NCI-H69 (cell line): ENCODE measurements around the gene TNIP3.
"Not testable (repeated sequence)": the region's sequence is repeated elsewhere in the genome, so short reads cannot be mapped to it uniquely, and the experiment has no call there.

Experiments used
- DNase-seq: peaks from one replicate; lab custom pipeline; 2025; lab: John Stamatoyannopoulos, UW

TNIP3 gene

DNA sequence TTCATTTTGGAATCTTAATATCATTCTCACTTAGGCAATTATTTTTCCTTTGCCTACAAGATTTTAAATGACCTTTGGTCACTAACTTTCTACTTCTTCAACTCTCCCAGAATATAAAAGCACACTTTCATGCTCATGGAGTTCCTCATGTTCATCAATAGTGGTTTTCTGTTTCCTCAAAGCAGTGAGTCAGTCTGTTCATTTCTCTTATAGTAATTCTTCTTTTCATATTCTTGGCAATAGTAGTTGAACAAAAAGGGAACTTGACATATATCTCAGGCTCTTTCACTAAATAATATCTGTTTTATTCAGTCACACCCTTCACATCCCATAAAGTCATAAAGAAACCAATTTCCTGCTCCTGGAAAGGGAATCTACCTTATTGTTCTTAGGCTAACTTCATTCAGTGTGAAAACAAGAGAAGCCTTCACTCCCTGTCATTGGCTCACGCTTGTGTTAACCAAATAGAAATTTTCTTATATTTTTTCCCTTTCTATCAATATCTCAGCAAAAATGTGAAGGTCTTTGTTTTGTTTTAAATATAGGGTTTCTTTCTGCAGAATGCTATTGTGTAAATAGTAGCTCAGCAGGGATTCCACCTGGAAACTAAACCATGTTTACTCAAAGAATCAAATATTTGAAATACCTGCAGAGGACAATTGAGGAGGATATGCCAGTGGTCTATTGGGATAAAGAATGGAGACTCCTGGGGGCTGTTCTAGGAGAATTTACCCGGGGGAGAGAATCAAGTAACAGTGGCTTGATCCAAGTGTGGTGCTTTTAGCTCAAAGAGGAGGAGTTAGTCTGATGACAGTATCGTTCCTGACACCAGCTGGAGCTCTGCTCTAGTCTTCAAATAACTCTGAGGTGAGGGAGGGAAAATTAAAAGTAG lies 13.4 kb upstream of the TNIP3 start:
- peak; percentile 35 for DNase-seq

DNA sequence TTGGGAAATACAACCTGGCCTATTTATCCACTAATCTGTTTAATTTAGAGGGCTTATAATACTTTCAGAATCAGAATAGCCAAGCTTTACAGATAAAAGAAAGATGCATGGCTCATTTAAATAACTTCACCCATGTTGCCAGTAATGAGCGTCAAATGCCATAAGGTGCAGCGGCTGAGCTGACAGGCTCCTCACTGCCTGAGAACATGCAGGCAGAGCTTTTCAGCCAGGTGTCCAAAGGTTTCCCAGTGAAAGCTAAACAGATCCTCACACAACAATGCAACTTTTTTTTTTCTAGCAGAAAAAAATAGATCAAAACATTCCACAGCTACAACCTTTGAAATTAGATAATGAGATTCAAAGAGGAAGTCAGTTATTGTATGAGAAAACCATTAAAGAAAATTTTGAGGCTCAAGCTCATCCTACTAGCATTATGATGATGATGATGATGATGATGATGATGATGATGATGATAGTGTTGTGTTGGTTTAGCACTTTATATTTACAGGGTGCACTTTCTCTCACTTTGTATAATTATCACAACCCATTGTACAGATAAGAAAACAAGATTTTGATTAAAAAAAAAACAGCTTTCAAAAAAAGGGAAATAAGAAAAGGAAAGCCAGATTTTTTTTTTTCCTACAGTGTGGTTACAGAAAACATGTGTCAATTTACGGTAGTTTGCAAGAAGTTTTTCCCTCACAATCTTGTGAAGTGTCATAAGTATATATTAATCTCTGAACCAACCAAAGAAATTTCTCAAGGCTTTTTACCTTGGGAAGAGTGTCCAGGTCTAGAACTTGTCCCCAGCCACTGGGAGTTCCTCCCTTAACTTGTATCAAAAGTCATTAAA lies 12.2 kb upstream of the TNIP3 start:
- DNase-seq: no peak

- not testable (repeated sequence) for DNase-seq
Measured at GRCh38 chr4:121171477-121171876, 7.4 kb upstream of the TNIP3 start.

DNA sequence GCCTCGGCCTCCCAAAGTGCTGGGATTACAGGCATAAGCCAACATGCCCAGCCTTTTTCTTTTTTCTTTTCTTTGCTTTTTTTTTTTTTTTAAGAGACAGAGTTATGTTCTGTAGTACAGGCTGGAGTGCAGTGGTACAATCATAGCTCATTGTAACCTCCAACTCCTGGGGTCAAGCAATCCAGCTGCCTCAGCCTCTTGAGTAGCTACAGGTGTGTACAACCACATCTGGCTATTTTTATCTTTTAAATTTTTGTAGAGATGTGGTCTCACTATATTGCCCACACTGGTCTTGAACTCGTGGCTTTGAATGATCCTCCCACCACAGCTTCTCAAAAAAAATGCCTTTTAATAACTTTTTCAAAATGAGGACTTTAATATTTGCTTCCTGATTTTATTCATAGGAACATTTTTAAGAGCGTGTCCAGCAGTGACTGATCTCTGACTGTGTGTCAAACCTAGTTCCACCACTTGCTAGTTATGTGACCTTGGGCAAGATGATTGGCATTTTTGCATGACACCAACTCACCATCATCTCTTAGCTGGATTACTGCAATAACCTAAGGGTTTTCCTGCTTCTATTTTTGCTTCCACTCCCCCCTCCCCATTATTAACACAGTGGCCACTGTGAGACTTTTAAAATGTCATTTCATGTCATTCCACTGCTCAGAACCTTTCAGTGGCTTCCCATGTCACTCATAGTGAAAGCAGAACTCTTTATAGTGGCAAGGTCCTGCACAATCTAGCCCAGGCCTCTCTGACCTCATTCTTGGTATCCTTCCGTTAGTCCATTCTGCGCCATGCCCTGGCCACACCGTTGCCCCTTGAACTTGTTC lies 4.5 kb upstream of the TNIP3 start:
- no peak for DNase-seq

- DNase-seq: no peak
Measured at GRCh38 chr4:121166976-121167375, 2.9 kb upstream of the TNIP3 start.

- DNase-seq: no peak
Measured at GRCh38 chr4:121165206-121165605, 1.1 kb upstream of the TNIP3 start.

GRCh38 chr4:121156822-121157769 lies 7.0 kb downstream of the TNIP3 start:
- DNase-seq: no peak

DNA sequence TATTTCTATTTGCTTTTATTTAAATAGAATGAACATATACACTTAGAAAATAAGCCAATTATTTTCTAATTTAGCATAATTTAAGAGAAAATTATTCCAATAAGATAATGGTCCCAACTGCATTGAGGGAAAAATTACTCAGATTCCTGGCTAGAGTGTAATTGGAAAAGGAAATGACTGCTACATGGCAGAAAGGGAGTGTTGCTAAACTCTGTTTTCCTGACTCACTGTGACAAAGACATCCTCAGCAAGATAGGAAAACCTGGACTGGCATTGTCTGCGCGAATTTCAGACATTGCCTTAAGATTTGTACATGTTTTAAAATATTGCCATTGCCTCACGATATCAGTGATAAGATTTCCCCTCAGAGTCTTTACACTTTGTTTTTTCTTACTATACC lies 8.2 kb downstream of the TNIP3 start:
- no peak for DNase-seq

- no peak for DNase-seq
Measured at GRCh38 chr4:121154103-121154515, 10.0 kb downstream of the TNIP3 start.

- DNase-seq: no peak
Measured at GRCh38 chr4:121151942-121152341, 12.2 kb downstream of the TNIP3 start.

GRCh38 chr4:121150486-121150885 lies 13.6 kb downstream of the TNIP3 start:
- no peak for DNase-seq

DNA sequence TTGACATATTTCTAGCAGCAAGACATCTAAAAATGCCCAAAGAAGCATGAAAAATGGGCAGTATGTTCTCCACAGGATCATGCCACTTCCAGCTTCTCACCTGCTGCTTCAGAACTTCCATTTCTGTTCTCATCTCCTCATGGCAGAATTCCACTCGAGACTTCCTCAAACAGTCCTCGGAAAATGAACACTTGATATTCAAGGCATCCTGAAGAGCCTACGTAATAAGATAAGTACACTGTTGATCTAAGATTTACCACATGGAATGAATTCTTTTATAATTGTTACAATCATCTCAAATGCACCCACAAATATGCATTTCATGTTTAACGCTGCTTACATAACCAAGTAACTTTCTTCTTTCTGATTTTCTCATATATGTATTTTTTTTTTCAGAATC lies 14.1 kb downstream of the TNIP3 start:
- DNase-seq: no peak

GRCh38 chr4:121148621-121149020 lies 15.5 kb downstream of the TNIP3 start:
- DNase-seq: no peak

DNA sequence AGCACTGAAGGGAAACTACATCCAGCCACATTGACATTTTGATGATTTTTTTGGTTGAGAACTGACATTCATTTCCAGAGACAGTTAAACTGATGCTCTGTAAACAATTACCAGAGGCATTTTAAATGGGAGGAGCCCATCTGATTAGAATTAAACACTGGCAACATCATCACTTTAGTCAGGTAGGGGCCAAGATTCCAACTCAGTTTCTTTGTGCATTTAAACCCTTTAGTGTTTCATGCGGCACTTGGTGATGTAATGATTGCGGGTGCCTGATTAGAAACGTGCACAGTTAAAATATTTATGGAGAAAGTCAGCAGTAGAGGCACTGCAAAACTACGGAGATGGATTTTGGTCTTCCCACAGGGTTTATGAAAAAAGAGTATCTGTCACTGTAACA lies 16.1 kb downstream of the TNIP3 start:
- DNase-seq: no peak

GRCh38 chr4:121146530-121146929 lies 17.6 kb downstream of the TNIP3 start:
- DNase-seq: no peak

DNA sequence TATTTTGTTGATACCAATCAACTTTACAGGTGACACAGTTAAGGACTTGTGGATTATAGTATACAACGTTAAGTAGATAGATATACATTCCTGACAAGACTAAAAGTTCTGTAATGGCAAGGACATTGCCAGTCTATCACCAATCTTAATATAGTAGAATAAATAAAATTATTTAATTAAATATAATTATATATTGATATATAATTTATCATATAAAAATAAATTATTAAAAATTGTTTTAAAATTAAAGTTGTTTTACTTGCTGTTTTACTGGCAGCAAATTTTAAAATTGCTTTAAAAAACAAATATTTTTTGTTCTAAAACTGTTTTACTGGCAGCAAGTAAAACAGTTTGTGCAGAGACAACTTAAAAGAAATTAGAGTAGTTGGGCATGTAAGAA lies 18.7 kb downstream of the TNIP3 start:
- no peak for DNase-seq

GRCh38 chr4:121144021-121144420 lies 20.1 kb downstream of the TNIP3 start:
- DNase-seq: no peak

- DNase-seq: no peak
Measured at GRCh38 chr4:121143131-121143530, 21.0 kb downstream of the TNIP3 start.

- no peak for DNase-seq
Measured at GRCh38 chr4:121140716-121141460, 23.2 kb downstream of the TNIP3 start.

GRCh38 chr4:121139533-121140222 lies 24.4 kb downstream of the TNIP3 start:
- DNase-seq: no peak
